Suprapubic skin (tissue), 4 donors: Measurements from ENCODE around the gene UBE2F.

Source experiments
- EP300 ChIP-seq: sonication (generic); formaldehyde crosslinking; IDR thresholded peaks from one replicate; pipeline ENCODE4 v1.6.1; 2017; ENCODE audit warnings: antibody characterized with exemption
- POLR2AphosphoS5 ChIP-seq, 3 donors: sonication (generic); formaldehyde crosslinking; IDR thresholded peaks; one replicate each; pipeline ENCODE4 v1.6.1; 2017; ENCODE audit warnings: antibody characterized with exemption in 3 of 3
- TF ChIP-seq, protein P1 (sequence below), 2 donors: fragments of 200-600 bp in 1 of 2; fragments of 450-650 bp in 1 of 2; sonication (generic) in 1 of 2; IDR thresholded peaks; one replicate each; pipeline ENCODE4 v1.5.1; 2016 to 2019; ENCODE audit warnings: antibody characterized with exemption in 2 of 2, mild to moderate bottlenecking in 1 of 2, moderate library complexity in 1 of 2

DNA sequence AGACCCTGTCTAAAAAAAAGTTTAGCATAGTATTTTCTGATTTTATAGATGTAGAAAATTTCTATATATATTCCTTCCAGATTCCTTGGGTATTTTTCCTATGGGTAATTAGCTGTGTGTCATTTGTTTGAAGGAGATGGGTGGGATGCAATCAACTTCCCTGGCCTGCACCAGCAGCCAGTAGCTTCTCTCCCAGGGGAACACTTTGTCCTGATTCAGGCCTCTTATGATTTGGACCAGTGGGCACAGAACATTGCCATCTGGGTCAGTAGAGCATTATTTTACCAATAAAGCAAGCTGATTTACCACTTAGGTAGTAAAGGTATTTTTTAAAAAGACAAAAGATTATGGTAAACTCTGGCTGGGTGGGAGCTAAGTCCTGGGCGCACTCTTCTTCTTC lies 26.9 kb downstream of the UBE2F start:
- TF ChIP-seq, protein P1, sequence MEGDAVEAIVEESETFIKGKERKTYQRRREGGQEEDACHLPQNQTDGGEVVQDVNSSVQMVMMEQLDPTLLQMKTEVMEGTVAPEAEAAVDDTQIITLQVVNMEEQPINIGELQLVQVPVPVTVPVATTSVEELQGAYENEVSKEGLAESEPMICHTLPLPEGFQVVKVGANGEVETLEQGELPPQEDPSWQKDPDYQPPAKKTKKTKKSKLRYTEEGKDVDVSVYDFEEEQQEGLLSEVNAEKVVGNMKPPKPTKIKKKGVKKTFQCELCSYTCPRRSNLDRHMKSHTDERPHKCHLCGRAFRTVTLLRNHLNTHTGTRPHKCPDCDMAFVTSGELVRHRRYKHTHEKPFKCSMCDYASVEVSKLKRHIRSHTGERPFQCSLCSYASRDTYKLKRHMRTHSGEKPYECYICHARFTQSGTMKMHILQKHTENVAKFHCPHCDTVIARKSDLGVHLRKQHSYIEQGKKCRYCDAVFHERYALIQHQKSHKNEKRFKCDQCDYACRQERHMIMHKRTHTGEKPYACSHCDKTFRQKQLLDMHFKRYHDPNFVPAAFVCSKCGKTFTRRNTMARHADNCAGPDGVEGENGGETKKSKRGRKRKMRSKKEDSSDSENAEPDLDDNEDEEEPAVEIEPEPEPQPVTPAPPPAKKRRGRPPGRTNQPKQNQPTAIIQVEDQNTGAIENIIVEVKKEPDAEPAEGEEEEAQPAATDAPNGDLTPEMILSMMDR (IDR thresholded peaks at IDR 0.05): no peak
- no peak for TF ChIP-seq POLR2AphosphoS5 (IDR thresholded peaks at IDR 0.05)
- no peak for TF ChIP-seq EP300
